Upper lobe of left lung (tissue), 6 donors: ENCODE measurements around the gene METTL26. TPM values are rescaled to one million over a fixed set of nuclear protein-coding genes. Genes with fewer than 3 reads are reported as not detected.
A peak's percentile ranks its signal among the peaks of the same experiment; 100 is the strongest.

Experiments
- ATAC-seq, 2 donors: fragments of 200-7000 bp; cut with Tn5 transposase; one replicate each; pipeline ENCODE4 v1.9.1; 2022; ENCODE audit warnings: mild to moderate bottlenecking in 2 of 2, moderate library complexity in 2 of 2; ENCODE audit not compliant: low FRiP score in 2 of 2
- DNase-seq, 2 donors: peaks; one replicate each; pipeline ENCODE4 v3.0.0-alpha.2; 2019 to 2020
- H3K27ac ChIP-seq, 4 donors: fragments of 200-600 bp; sonication (generic); one replicate each; pipeline ENCODE4 v1.5.1; 2016 to 2019
- H3K27me3 ChIP-seq, 4 donors: fragments of 200-600 bp; sonication (generic); one replicate each; pipeline ENCODE4 v1.5.1; 2017 to 2019
- H3K36me3 ChIP-seq, 4 donors: fragments of 200-600 bp; sonication (generic); one replicate each; pipeline ENCODE4 v1.5.1; 2016 to 2019
- H3K4me1 ChIP-seq, 4 donors: fragments of 200-600 bp; sonication (generic); one replicate each; pipeline ENCODE4 v1.5.1; 2018 to 2019
- H3K4me3 ChIP-seq, 4 donors: fragments of 200-600 bp; sonication (generic); one replicate each; pipeline ENCODE4 v1.5.1; 2017 to 2019; ENCODE audit warnings: mild to moderate bottlenecking in 2 of 4, moderate library complexity in 1 of 4
- H3K9me3 ChIP-seq, 4 donors: fragments of 200-600 bp; sonication (generic); one replicate each; pipeline ENCODE4 v1.5.1; 2018 to 2019
- EP300 ChIP-seq, 4 donors: sonication (generic); formaldehyde crosslinking; IDR thresholded peaks; one replicate each; pipeline ENCODE4 v1.5.1; 2017; ENCODE audit warnings: antibody characterized with exemption in 4 of 4, control low read depth in 2 of 4
- POLR2A ChIP-seq, 4 donors: fragments of 450-650 bp; IDR thresholded peaks; one replicate each; pipeline ENCODE4 v1.5.1; 2016 to 2017; ENCODE audit warnings: antibody characterized with exemption in 4 of 4, mild to moderate bottlenecking in 2 of 4
- POLR2AphosphoS5 ChIP-seq, 2 donors: sonication (generic); formaldehyde crosslinking; IDR thresholded peaks; one replicate each; pipeline ENCODE4 v1.5.1; 2017; ENCODE audit warnings: antibody characterized with exemption in 2 of 2
- WGBS, 2 donors: methylation state at CpG; one replicate each; pipeline ENCODE4 v1.1.5; 2017 to 2018; 5-methylcytosine and 5-hydroxymethylcytosine counted together
- total RNA-seq, 6 donors: library from RNA; depleted of rRNA in 4 of 6; stranded (reverse); fragments of >200 nt in 4 of 6; gene quantifications; one replicate each; pipeline versions ENCODE4 v1.1.0 to v1.2.1, GENCODE V29; 2016 to 2021
- TF ChIP-seq, protein P1 (sequence below), 6 experiments: fragments of 450-650 bp in 4 of 6; fragments of 200-600 bp in 2 of 6; sonication (generic) in 2 of 6; IDR thresholded peaks; one replicate each; pipeline ENCODE4 v1.5.1; 2016 to 2019; ENCODE audit warnings: antibody characterized with exemption in 6 of 6
- donor health status: DM: no; HTN: no; CAD: no; lungs with moderate emphysema.
- donor health status: DM: no; HTN: yes; CAD: no; lungs with severe emphysema.

METTL26 gene
- total RNA-seq, 6 donors from 2014 or later: 69.5 to 210 (median 111) TPM

DNA sequence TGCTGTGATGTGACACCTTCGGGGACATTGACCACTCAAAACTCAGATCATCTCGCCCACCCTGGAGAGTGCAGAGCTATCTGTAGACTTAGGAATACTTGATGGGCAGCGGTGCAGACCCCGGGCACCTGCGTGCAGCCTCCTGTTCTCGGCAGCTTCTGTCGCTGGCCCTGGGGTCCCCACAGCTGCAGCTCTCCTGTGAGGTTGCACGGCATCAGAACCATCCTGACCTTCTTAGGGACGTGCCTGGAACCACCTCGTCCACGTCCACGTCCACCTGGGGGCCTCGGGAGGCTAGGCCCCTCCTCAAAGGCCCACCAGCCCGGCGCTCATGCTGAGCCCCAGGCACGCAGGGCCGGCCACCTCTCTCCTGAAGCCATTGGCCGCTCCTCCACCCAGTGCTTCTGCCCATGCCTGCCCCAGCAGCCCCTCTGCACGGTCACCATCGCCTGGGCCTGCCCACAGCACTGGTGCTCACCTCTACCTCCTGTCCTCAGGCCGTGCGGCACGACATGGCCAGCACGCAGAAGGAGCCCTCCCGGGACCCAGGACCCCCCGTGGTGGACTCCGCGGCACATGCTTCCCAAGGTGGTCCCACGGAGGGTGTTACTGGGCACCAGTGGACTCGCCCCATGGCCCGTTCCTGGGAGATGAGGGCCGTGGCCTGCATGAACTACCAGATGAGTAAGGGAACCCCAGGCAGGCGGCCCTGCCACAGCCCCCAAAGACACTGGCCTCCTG lies 7.6 kb downstream of the METTL26 start:
- Histone ChIP-seq H3K9me3 (no peaks in the 10 kb centered on the region), H3K4me1 (peaks cover 13 to 49% (median 44%) of the 10 kb centered on the region in 4 donors), H3K4me3 (no peak overlapping the region), H3K27ac (peak overlapping the region in 3 of 4 donors; percentile 60 to 80 (median 67)), H3K36me3 (peaks cover 9 to 53% (median 46%) of the 10 kb centered on the region in 4 donors), H3K27me3 (no peaks in the 10 kb centered on the region)
- DNase-seq (peak in 1 of 2 donors; percentile 80), ATAC-seq (no peak)
- TF ChIP-seq POLR2A (IDR thresholded peaks at IDR 0.05): no peak
- TF ChIP-seq, protein P1, sequence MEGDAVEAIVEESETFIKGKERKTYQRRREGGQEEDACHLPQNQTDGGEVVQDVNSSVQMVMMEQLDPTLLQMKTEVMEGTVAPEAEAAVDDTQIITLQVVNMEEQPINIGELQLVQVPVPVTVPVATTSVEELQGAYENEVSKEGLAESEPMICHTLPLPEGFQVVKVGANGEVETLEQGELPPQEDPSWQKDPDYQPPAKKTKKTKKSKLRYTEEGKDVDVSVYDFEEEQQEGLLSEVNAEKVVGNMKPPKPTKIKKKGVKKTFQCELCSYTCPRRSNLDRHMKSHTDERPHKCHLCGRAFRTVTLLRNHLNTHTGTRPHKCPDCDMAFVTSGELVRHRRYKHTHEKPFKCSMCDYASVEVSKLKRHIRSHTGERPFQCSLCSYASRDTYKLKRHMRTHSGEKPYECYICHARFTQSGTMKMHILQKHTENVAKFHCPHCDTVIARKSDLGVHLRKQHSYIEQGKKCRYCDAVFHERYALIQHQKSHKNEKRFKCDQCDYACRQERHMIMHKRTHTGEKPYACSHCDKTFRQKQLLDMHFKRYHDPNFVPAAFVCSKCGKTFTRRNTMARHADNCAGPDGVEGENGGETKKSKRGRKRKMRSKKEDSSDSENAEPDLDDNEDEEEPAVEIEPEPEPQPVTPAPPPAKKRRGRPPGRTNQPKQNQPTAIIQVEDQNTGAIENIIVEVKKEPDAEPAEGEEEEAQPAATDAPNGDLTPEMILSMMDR (IDR thresholded peaks at IDR 0.05): no peak
- WGBS, 2 donors: 91 to 97% methylated on average over 18 to 33 of the region's 33 CpGs

DNA sequence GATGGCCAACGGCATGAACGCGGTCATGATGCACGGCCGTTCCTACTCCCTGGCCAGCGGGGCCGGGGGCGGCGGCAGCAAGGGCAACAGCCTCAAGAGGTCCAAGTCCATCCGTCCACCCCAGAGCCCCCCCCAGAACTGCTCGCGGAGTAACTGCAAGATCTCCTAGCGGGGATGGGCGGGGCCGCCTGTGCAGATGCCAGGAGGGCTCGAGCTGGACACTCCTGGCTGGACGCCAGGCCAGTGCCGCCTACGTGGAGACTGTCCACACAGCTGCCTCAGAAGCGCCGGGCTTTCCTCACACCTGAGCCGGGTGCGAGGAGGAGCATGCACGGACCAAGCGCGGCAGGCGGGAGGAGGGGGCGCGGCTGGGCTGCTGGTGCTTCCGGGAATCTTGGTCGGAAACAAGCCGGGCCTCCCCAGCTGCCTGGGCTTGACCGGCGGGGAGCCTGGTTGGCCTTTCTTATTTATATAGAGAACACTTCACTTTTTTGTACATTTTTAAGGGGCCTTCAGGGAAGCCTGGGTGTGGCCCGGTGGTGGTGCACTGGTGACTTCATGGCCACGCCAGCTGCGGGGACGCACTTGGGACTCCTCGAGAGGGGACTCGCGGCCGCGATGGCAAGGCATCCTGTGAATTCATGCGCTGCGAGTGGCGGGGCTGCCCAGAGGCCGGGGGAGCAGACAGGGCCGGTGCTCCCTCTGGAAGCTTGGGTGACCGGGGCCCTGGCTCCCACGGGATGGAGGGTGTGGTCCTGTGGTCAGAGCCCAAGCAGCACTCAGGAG lies 8.5 kb downstream of the METTL26 start:
- DNase-seq: peak; percentile 89 to 92
- peak; percentile 17 to 67 for ATAC-seq
- WGBS, 2 donors: 74 to 85% methylated on average over 23 to 47 of the region's 50 CpGs
- Histone ChIP-seq H3K4me3 (no peak overlapping the region), H3K27me3 (no peaks in the 10 kb centered on the region), H3K4me1 (peaks cover 13 to 53% (median 45%) of the 10 kb centered on the region in 4 donors), H3K9me3 (no peaks in the 10 kb centered on the region), H3K36me3 (peaks cover 9 to 44% (median 38%) of the 10 kb centered on the region in 4 donors), H3K27ac (peak overlapping the region in 3 of 4 donors; percentile 53 to 80 (median 62))
- TF ChIP-seq EP300 (IDR thresholded peaks at IDR 0.05) (peak in 2 of 4 donors; percentile 2 to 62), POLR2A (IDR thresholded peaks at IDR 0.05) (peak in 1 of 4 donors; percentile 11), POLR2AphosphoS5 (IDR thresholded peaks at IDR 0.05) (peak; percentile 6 to 54)
- TF ChIP-seq, protein P1 (IDR thresholded peaks at IDR 0.05): no peak

DNA sequence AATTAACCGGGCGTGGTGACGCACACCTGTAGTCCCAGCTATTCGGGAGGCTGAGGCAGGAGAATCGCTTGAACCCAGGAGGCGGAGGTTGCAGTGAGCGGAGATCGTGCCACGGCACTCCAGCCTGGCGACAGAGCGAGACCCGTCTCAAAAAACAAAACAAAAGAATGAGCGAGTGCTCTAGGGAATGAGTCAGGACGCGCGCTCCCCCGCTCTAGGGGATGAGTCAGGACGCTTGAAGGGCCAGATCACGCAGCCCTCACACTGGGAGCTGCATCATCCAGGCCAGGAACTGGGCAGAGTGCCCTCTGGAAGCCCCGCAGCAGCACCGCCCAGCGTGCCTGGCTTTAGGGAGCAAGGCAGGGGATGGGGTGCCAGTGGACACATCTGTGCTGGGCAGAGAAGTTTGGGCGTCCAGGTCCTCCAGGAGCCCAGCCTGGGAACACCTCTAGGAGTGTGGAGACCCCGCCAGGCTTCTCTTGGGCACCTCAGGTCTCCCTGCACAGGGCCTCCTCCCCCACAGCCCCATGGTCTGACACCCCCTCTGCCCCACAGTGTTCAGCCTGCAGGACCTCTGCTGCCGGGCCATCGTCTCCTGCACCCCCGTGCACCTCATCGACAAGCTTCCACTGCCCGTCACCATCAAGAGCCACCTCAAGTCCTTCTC lies 9.2 kb downstream of the METTL26 start:
- Histone ChIP-seq H3K9me3 (no peaks in the 10 kb centered on the region), H3K4me3 (no peak overlapping the region), H3K4me1 (peaks cover 13 to 61% (median 49%) of the 10 kb centered on the region in 4 donors), H3K27me3 (no peaks in the 10 kb centered on the region), H3K27ac (peak overlapping the region in 3 of 4 donors; percentile 53 to 80 (median 62)), H3K36me3 (peaks cover 9 to 42% (median 36%) of the 10 kb centered on the region in 4 donors)
- no peak for TF ChIP-seq EP300 (IDR thresholded peaks at IDR 0.05)
- peak in 1 of 2 donors; percentile 12 for TF ChIP-seq POLR2AphosphoS5 (IDR thresholded peaks at IDR 0.05)
- 89 to 96% methylated on average over 23 to 24 of the region's 29 CpGs for WGBS, 2 donors
- ATAC-seq (peak in 1 of 2 donors; percentile 72), DNase-seq (peak in 1 of 2 donors; percentile 73)

DNA sequence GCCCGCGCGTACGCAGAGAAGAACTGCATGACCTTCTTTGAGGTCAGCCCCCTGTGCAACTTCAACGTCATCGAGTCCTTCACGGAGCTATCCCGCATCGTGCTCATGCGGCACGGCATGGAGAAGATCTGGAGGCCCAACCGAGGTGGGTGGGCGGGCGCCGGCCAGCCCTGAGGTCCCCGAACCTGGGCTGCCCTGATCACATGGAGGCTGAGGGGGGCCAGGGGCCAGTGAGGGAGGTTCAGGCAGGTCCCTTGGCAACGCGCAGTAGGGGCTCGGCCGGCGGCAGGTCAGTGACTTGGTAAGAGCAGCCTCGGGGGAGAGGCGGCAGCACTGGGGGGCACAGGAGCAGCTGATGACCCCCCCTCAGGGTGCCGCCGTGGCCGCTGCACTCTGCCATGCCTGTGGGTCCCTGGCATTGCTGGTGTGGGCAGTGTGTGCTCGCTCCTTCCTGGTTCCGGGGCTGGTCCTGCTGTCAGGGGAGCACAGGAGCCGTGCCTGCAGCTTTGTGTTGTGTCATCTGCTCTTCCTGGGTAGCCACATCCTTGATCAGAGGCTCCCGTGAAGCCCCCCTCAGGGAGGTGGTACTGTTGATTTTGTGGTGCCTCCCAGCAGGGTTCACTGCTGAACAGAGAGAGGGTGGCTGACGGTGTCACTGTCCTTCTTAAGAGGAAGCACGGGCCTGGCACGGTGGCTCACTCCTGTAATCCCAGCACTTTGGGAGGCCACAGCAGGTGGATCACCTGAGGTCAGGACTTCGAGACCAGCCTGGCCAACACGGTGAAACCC lies 9.9 kb downstream of the METTL26 start:
- ATAC-seq (no peak), DNase-seq (peak in 1 of 2 donors; percentile 80)
- H3K4me3 ChIP-seq: no peak overlapping the region
- WGBS, 2 donors: 95% methylated on average over 25 to 28 of the region's 35 CpGs
- H3K9me3 ChIP-seq: no peaks in the 10 kb centered on the region
- H3K4me1 ChIP-seq: peaks cover 10 to 65% (median 52%) of the 10 kb centered on the region in 4 donors
- TF ChIP-seq POLR2A (IDR thresholded peaks at IDR 0.05) (no peak), EP300 (IDR thresholded peaks at IDR 0.05) (no peak), POLR2AphosphoS5 (IDR thresholded peaks at IDR 0.05) (no peak)
- TF ChIP-seq, protein P1 (IDR thresholded peaks at IDR 0.05): no peak
- no peaks in the 10 kb centered on the region for H3K27me3 ChIP-seq
- peaks cover 9 to 42% (median 36%) of the 10 kb centered on the region in 4 donors for H3K36me3 ChIP-seq
- peak overlapping the region in 2 of 4 donors; percentile 62 to 80 for H3K27ac ChIP-seq
